Measurements from ENCODE around the gene HOXD12. TPM values are rescaled to one million over a fixed set of nuclear protein-coding genes. Genes with fewer than 3 reads are reported as not detected.
A peak's percentile ranks its signal among the peaks of the same experiment; 100 is the strongest.

HOXD12 gene
- total and polyA plus RNA-seq, 4 donors = not detected

DNA sequence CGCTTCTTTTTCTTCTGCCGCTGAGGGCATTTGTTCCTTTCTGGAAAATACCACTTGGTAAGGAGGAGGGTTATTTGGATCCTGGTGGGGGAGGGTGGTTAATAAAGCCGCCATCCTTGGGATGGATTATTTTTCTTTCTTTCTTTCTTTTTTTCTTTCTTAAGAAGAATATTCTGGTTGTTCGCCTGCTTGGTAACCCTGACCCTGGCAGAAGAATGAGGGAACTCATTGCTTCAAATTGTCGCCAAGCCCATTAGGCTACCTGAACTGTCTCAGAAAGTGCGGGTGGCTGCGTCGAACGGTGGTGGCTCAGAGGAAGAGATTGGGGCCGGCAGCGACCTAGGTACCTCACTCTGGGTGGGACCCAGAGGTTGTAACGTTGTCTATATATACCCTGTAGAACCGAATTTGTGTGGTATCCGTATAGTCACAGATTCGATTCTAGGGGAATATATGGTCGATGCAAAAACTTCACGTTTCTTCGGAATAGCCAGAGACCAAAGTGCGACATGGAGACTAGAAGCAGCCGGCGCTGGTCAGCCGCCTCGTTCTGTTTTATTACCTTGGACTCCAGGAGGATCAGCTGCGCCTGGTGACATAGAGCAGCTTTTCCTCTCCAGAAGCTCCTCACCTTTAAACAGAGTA is 50.5 kb downstream of the HOXD12 start:
- Histone ChIP-seq H3K4me1 (ENCODE audit: control insufficient read depth in 1 of 2, insufficient read depth in 2 of 2, low read length in 2 of 2) (no peaks in the 10 kb centered on the region), H3K9me3 (ENCODE audit: control insufficient read depth, low read length) (no peaks in the 10 kb centered on the region), H3K27me3 (ENCODE audit: control insufficient read depth in 1 of 2, insufficient read depth in 2 of 2, low read length in 1 of 2) (no peaks in the 10 kb centered on the region), H3K27ac (ENCODE audit: low read depth in 1 of 2, low read length in 2 of 2) (no peak overlapping the region), H3K4me3 (ENCODE audit: low read length in 2 of 2) (no peak overlapping the region), H3K36me3 (ENCODE audit: control insufficient read depth in 1 of 2, insufficient read depth in 2 of 2, low read length in 1 of 2) (no peaks in the 10 kb centered on the region)
- ATAC-seq (ENCODE audit: low FRiP score) = no peak
- DNase-seq = peak in 1 of 2 donors; percentile 61
- intact Hi-C loops (cut with DNase I) = loop anchor here in 1 of 2 donors (10.0 kb wide), 1 partner anchor 115 kb away; the partner anchor contains the start of gene MTX2
- WGBS, 2 donors = 79 to 90% methylated on average over 24 of the region's 24 CpGs

DNA sequence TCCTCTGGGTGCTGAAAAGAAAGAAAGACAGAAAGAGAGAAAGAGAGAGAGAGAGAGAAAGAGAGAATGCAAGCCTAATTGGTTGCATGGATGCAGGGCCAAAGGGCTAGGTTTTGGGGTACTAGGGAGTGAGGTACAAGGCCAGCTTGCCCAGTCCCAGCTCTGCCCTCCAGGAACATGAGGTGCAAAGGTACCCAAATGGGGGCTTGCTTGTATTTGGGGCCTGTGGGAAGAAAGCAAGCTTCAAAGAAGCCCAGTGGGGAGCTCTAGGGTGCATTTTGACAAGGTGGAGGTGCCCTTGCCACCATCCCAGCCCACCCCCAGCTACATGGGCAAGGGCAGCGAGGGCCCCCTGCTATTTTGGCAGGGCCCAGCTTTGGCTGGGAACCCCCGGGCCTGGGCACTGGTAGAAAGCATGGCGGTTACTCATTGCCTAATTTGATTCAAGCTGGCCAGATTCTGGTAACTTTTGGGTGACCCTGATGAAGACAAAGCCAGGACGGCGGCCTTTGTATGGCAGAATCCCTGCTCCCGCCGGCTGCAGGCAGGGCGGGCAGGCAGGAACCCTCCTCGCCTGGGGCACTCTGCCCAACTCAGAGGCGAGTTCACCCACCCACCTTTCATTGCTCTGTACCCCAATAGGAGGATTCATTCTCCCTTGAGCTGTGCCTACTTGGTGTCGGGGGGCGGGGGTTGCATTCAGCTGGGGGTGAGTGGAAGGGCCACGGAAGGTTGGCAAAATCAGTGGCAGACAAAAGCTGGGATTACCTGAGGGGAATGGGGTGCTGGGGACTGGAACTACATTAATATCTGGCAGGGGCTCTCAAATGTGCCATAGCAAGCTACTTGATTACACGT is 51.2 kb downstream of the HOXD12 start:
- ATAC-seq (ENCODE audit: low FRiP score) (no peak), DNase-seq (peak in 1 of 2 donors; percentile 37)
- Histone ChIP-seq H3K4me1 (ENCODE audit: control insufficient read depth in 1 of 2, insufficient read depth in 2 of 2, low read length in 2 of 2) (no peaks in the 10 kb centered on the region), H3K4me3 (ENCODE audit: low read length in 2 of 2) (no peak overlapping the region), H3K27ac (ENCODE audit: low read depth in 1 of 2, low read length in 2 of 2) (no peak overlapping the region), H3K36me3 (ENCODE audit: control insufficient read depth in 1 of 2, insufficient read depth in 2 of 2, low read length in 1 of 2) (no peaks in the 10 kb centered on the region), H3K9me3 (ENCODE audit: control insufficient read depth, low read length) (no peaks in the 10 kb centered on the region), H3K27me3 (ENCODE audit: control insufficient read depth in 1 of 2, insufficient read depth in 2 of 2, low read length in 1 of 2) (no peaks in the 10 kb centered on the region)
- intact Hi-C loops (cut with DNase I) = no loop called here
- WGBS, 2 donors = 70 to 87% methylated on average over 14 of the region's 14 CpGs

DNA sequence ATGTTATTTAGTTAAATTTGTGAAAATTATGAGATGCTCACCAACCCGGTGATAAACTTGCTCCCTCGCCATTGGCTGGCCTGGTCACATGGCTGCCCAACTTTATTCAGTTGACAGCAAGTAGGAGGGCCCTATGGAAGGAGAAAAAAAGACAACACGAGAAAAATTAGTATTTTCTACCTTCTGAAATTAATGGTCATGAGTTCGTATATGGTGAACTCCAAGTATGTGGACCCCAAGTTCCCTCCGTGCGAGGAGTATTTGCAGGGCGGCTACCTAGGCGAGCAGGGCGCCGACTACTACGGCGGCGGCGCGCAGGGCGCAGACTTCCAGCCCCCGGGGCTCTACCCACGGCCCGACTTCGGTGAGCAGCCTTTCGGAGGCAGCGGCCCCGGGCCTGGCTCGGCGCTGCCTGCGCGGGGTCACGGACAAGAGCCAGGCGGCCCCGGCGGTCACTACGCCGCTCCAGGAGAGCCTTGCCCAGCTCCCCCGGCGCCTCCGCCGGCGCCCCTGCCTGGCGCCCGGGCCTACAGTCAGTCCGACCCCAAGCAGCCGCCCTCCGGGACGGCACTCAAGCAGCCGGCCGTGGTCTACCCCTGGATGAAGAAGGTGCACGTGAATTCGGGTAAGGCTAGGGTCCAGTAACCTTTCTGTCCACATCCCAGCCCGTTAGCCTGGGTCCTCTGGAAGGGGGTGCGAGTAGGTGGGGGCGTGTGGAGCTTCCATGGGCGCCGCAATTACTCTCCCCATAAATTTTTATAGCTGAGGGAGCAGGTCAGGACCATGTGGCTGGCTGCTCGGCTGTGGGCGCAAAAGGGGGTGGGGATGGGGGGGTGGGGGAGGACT is 52.1 kb downstream of the HOXD12 start, which contains the start of gene HOXD4:
HOXD4 (plus strand) TSS at position 109 of the 846 bp plus-strand sequence; CDS start at position 193, 84 bp downstream.
- H3K9me3 ChIP-seq (ENCODE audit: control insufficient read depth, low read length) = no peaks in the 10 kb centered on the region
- DNase-seq (peak in 1 of 2 donors; percentile 67), ATAC-seq (ENCODE audit: low FRiP score) (peak; percentile 12)
- intact Hi-C loops (cut with DNase I) = no loop called here
- no peaks in the 10 kb centered on the region for H3K36me3 ChIP-seq (ENCODE audit: control insufficient read depth in 1 of 2, insufficient read depth in 2 of 2, low read length in 1 of 2)
- H3K27ac ChIP-seq (ENCODE audit: low read depth in 1 of 2, low read length in 2 of 2) = no peak within 1 kb of the TSS
- WGBS, 2 donors = 46 to 71% methylated on average over 55 of the region's 55 CpGs
- no peak within 1 kb of the TSS for H3K4me3 ChIP-seq (ENCODE audit: low read length in 2 of 2)
- H3K4me1 ChIP-seq (ENCODE audit: control insufficient read depth in 1 of 2, insufficient read depth in 2 of 2, low read length in 2 of 2) = no peaks in the 10 kb centered on the region
- H3K27me3 ChIP-seq (ENCODE audit: control insufficient read depth in 1 of 2, insufficient read depth in 2 of 2, low read length in 1 of 2) = no peaks in the 10 kb centered on the region

Small RNAs within 50 kb of the gene (microRNA-seq; reads per million reads assigned to microRNA genes)
- 11,069 to 26,655 reads per million in 2 donors for gene MIR10B

Other genes with a start within 250 kb of the HOXD12 start
- gene LNPK, start 97.5 kb upstream of the HOXD12 start, total RNA-seq = 10 to 100 TPM; 34.2 to 40.7 TPM
- 1 to 10 TPM; 7.0 to 7.9 TPM for gene LNPK, start 97.5 kb upstream of the HOXD12 start, polyA plus RNA-seq
- gene EVX2, start 15.8 kb upstream of the HOXD12 start, total RNA-seq = not detected
- not detected for gene EVX2, start 15.8 kb upstream of the HOXD12 start, polyA plus RNA-seq
- not detected for gene HOXD13, start 7.1 kb upstream of the HOXD12 start, total RNA-seq
- not detected for gene HOXD13, start 7.1 kb upstream of the HOXD12 start, polyA plus RNA-seq
- under 1 TPM in 1 of 2 donors, not detected in 1; 0.29 TPM for gene HOXD11, start 7.5 kb downstream of the HOXD12 start, total RNA-seq
- gene HOXD11, start 7.5 kb downstream of the HOXD12 start, polyA plus RNA-seq = not detected
- gene HOXD10, start 17.0 kb downstream of the HOXD12 start, total RNA-seq = 1 to 10 TPM in 1 of 2 donors, not detected in 1; 1.4 TPM
- gene HOXD10, start 17.0 kb downstream of the HOXD12 start, polyA plus RNA-seq = not detected
- gene HOXD9, start 22.9 kb downstream of the HOXD12 start, total RNA-seq = 1 to 10 TPM; 1.8 to 2.3 TPM
- gene HOXD9, start 22.9 kb downstream of the HOXD12 start, polyA plus RNA-seq = under 1 TPM in 1 of 2 donors, not detected in 1; 0.08 TPM
- 10 to 100 TPM; 11.5 to 14.4 TPM for gene HOXD8, start 29.9 kb downstream of the HOXD12 start, total RNA-seq
- gene HOXD8, start 29.9 kb downstream of the HOXD12 start, polyA plus RNA-seq = 1 to 10 TPM; 2.5 to 7.3 TPM
- 1 to 10 TPM; 7.7 to 9.8 TPM for gene HOXD4, start 51.8 kb downstream of the HOXD12 start, total RNA-seq
- gene HOXD4, start 51.8 kb downstream of the HOXD12 start, polyA plus RNA-seq = 1 to 10 TPM in 1 of 2 donors, not detected in 1; 7.7 TPM
- 10 to 100 TPM in 1 of 2 donors, 1 to 10 TPM in 1; 9.8 to 13.4 TPM for gene HOXD3, start 57.5 kb downstream of the HOXD12 start, total RNA-seq
- 1 to 10 TPM; 1.5 to 2.3 TPM for gene HOXD3, start 57.5 kb downstream of the HOXD12 start, polyA plus RNA-seq
- 1 to 10 TPM; 1.1 to 2.2 TPM for gene HOXD1, start 88.9 kb downstream of the HOXD12 start, total RNA-seq
- gene HOXD1, start 88.9 kb downstream of the HOXD12 start, polyA plus RNA-seq = 1 to 10 TPM in 1 of 2 donors, under 1 TPM in 1; 0.31 to 1.0 TPM
- 10 to 100 TPM; 18.0 to 18.5 TPM for gene MTX2, start 169.6 kb downstream of the HOXD12 start, total RNA-seq
- 10 to 100 TPM; 26.5 to 31.3 TPM for gene MTX2, start 169.6 kb downstream of the HOXD12 start, polyA plus RNA-seq

All from aorta (tissue), 5 donors.